ENCODE results near the gene MYO7B. TPM values are rescaled to one million over a fixed set of nuclear protein-coding genes. Genes with fewer than 3 reads are reported as not detected.

The MYO7B gene
- total and polyA plus RNA-seq, 2 donors (not counting 1 experiment from before 2014, with no cell fraction given) = under 0.01 TPM; not detected in 1

DNA sequence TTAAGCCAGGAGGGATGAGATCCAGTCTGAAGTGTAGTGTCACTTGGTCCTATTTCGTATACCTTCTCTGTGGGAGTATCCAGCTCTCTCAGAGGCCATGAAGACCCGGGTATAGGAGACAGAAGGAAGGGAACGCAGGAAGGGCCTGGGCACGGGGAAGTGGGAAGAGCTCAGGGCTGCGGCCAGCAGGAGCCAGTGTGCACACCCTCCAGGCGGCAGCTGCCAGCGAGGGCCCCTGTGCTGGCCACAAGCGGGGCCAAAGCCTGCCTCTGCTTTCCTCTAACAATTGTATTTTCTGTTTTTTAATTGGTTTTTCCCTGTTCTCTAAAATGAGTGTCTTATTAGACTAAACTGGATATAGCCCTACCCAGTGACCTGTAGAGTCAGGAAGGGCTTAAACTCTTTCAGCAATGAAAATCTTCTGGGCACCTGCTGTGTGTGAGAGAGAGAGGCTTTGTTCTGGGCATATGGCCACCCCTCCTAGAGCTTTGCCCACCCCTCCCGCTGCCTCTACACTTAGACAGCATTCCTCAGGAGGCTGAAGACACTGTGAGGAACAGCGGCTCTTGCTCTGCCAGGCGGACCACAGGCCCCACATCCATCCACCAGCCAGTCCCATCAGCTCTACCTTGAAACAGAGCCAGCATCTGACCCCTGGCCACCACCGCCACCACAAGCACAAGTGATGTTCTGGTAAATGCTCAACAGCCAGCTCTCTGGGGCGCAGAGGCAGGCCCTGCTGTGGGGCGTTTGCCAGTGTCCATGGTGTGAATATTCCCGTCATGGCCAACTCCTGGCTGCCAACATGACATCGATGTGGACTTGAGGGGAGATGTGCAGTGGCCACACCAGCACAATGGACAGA lies 120.0 kb downstream of the MYO7B start:
- H3K4me2 ChIP-seq (ENCODE audit: extremely low read depth, insufficient read depth, low read length) = no peak overlapping the region
- no peaks in the 10 kb centered on the region for H4K20me1 ChIP-seq (ENCODE audit: control insufficient read depth, extremely low read depth, insufficient read depth, low read length)
- H3K9ac ChIP-seq (ENCODE audit: insufficient read depth, low read length) = no peak overlapping the region
- no peaks in the 10 kb centered on the region for H3K9me3 ChIP-seq (ENCODE audit: control insufficient read depth, insufficient read depth, low read depth, low read length)
- no peak for DNase-seq (ENCODE audit: low read depth in 2 of 2)
- H3K36me3 ChIP-seq (ENCODE audit: control insufficient read depth, insufficient read depth, low read length) = no peaks in the 10 kb centered on the region
- H3K79me2 ChIP-seq (ENCODE audit: control insufficient read depth, insufficient read depth, low read length) = no peaks in the 10 kb centered on the region
- TF ChIP-seq, protein P1, sequence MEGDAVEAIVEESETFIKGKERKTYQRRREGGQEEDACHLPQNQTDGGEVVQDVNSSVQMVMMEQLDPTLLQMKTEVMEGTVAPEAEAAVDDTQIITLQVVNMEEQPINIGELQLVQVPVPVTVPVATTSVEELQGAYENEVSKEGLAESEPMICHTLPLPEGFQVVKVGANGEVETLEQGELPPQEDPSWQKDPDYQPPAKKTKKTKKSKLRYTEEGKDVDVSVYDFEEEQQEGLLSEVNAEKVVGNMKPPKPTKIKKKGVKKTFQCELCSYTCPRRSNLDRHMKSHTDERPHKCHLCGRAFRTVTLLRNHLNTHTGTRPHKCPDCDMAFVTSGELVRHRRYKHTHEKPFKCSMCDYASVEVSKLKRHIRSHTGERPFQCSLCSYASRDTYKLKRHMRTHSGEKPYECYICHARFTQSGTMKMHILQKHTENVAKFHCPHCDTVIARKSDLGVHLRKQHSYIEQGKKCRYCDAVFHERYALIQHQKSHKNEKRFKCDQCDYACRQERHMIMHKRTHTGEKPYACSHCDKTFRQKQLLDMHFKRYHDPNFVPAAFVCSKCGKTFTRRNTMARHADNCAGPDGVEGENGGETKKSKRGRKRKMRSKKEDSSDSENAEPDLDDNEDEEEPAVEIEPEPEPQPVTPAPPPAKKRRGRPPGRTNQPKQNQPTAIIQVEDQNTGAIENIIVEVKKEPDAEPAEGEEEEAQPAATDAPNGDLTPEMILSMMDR (conservative IDR thresholded peaks at IDR 0.05 in 1 of 2, IDR thresholded peaks at IDR 0.05 in 1 of 2; ENCODE audit: low read depth in 1 of 2, low read length in 2 of 2) = no peak
- no peak for TF ChIP-seq EZH2 (IDR thresholded peaks at IDR 0.05; ENCODE audit: low read length, missing control alignments)
- H3K27me3 ChIP-seq (ENCODE audit: control insufficient read depth, insufficient read depth, low read length) = no peaks in the 10 kb centered on the region
- no peak overlapping the region for H2AFZ ChIP-seq (ENCODE audit: low read length)
- H3K4me3 ChIP-seq (replicated peaks in 1 of 4; ENCODE audit: control extremely low read depth in 1 of 4, insufficient read depth in 1 of 4, low read depth in 3 of 4, low read length in 4 of 4) = no peak overlapping the region
- no peaks in the 10 kb centered on the region for H3K4me1 ChIP-seq (ENCODE audit: control insufficient read depth, extremely low read depth, insufficient read depth, low read length)
- no peak overlapping the region for H3K27ac ChIP-seq (ENCODE audit: insufficient read depth, low read length)

DNA sequence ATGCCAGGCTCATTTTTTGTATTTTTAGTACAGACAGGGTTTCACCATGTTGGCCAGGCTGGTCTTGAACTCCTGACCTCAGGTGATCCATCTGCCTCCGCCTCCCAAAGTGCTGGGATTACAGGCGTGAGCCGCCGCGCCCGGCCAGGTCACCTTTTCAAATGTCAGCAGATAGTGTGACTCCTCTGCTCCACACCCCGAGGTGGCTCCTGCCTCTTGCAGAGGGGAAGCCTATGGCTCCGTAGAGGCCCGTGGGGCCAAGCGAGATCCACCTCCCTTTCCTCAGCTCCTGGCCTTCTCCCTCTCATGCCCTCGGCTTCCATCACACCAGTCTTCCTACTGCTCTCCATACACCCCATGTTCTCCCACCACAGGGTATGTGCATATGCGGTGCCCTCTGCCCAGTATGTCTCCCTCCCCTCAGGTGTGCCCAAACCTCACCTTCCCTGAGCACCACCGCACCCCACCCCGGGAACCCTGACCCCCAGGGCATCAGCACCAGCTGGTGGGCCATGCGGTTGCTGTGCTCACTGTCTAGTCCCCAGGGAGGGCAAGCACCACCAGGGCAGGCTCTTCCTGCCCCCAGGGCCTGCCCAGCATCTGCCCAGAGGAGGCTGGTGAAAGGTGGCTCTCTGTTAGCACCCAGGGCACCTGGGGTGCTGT lies 121.2 kb downstream of the MYO7B start:
- TF ChIP-seq EZH2 (IDR thresholded peaks at IDR 0.05; ENCODE audit: low read length, missing control alignments) = no peak
- TF ChIP-seq, protein P1 (conservative IDR thresholded peaks at IDR 0.05 in 1 of 2, IDR thresholded peaks at IDR 0.05 in 1 of 2; ENCODE audit: low read depth in 1 of 2, low read length in 2 of 2) = no peak
- Histone ChIP-seq H3K36me3 (ENCODE audit: control insufficient read depth, insufficient read depth, low read length) (no peaks in the 10 kb centered on the region), H3K27ac (ENCODE audit: insufficient read depth, low read length) (no peak overlapping the region), H3K9ac (ENCODE audit: insufficient read depth, low read length) (no peak overlapping the region), H3K4me3 (replicated peaks in 1 of 4; ENCODE audit: control extremely low read depth in 1 of 4, insufficient read depth in 1 of 4, low read depth in 3 of 4, low read length in 4 of 4) (no peak overlapping the region), H2AFZ (ENCODE audit: low read length) (no peak overlapping the region), H3K27me3 (ENCODE audit: control insufficient read depth, insufficient read depth, low read length) (no peaks in the 10 kb centered on the region), H3K4me1 (ENCODE audit: control insufficient read depth, extremely low read depth, insufficient read depth, low read length) (no peaks in the 10 kb centered on the region), H3K9me3 (ENCODE audit: control insufficient read depth, insufficient read depth, low read depth, low read length) (no peaks in the 10 kb centered on the region), H4K20me1 (ENCODE audit: control insufficient read depth, extremely low read depth, insufficient read depth, low read length) (no peaks in the 10 kb centered on the region), H3K4me2 (ENCODE audit: extremely low read depth, insufficient read depth, low read length) (no peak overlapping the region), H3K79me2 (ENCODE audit: control insufficient read depth, insufficient read depth, low read length) (no peaks in the 10 kb centered on the region)
- DNase-seq (ENCODE audit: low read depth in 2 of 2) = no peak

DNA sequence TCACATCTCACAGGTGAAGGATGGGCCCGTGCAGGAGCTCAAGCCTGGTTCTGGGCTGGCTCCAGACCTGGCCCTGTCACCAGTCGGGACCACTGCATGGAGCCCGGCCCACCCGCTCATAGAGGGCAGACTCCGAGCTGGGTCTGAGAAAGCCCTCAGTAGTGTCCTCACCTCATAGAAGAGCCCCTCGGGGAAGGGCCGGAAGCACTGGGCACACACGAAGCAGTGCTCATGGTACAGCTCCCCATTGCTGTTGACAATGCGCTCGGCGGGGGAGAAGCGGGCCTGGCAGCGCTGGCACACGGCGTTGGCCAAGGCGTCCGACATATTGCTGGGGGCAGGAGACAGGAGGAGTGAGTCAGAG lies 121.7 kb downstream of the MYO7B start:
- Histone ChIP-seq H3K27ac (ENCODE audit: insufficient read depth, low read length) (no peak overlapping the region), H3K36me3 (ENCODE audit: control insufficient read depth, insufficient read depth, low read length) (no peaks in the 10 kb centered on the region), H3K4me3 (replicated peaks in 1 of 4; ENCODE audit: control extremely low read depth in 1 of 4, insufficient read depth in 1 of 4, low read depth in 3 of 4, low read length in 4 of 4) (no peak overlapping the region), H3K79me2 (ENCODE audit: control insufficient read depth, insufficient read depth, low read length) (no peaks in the 10 kb centered on the region), H4K20me1 (ENCODE audit: control insufficient read depth, extremely low read depth, insufficient read depth, low read length) (no peaks in the 10 kb centered on the region), H2AFZ (ENCODE audit: low read length) (no peak overlapping the region), H3K4me2 (ENCODE audit: extremely low read depth, insufficient read depth, low read length) (no peak overlapping the region), H3K9me3 (ENCODE audit: control insufficient read depth, insufficient read depth, low read depth, low read length) (no peaks in the 10 kb centered on the region), H3K9ac (ENCODE audit: insufficient read depth, low read length) (no peak overlapping the region), H3K4me1 (ENCODE audit: control insufficient read depth, extremely low read depth, insufficient read depth, low read length) (peaks cover 2% of the 10 kb centered on the region), H3K27me3 (ENCODE audit: control insufficient read depth, insufficient read depth, low read length) (no peaks in the 10 kb centered on the region)
- no peak for TF ChIP-seq EZH2 (IDR thresholded peaks at IDR 0.05; ENCODE audit: low read length, missing control alignments)
- TF ChIP-seq, protein P1 (conservative IDR thresholded peaks at IDR 0.05 in 1 of 2, IDR thresholded peaks at IDR 0.05 in 1 of 2; ENCODE audit: low read depth in 1 of 2, low read length in 2 of 2) = no peak
- DNase-seq (ENCODE audit: low read depth in 2 of 2) = no peak
